ENCODE measurements around the gene PRAMEF12. TPM values are rescaled to one million over a fixed set of nuclear protein-coding genes. Genes with fewer than 3 reads are reported as not detected.

Gene PRAMEF12
- total RNA-seq, 1 experiment from 2014 or later: not detected

GRCh38 chr1:12745126-12745991, 28.2 kb upstream of the PRAMEF12 start:
- Histone ChIP-seq H3K4me1 (ENCODE audit: low read length) (no peaks in the 10 kb centered on the region), H2AFZ (ENCODE audit: low read length) (no peak overlapping the region), H3K36me3 (ENCODE audit: insufficient read depth, low read length) (no peaks in the 10 kb centered on the region), H3K4me2 (ENCODE audit: low read depth, low read length, poor library complexity, severe bottlenecking) (no peak overlapping the region), H4K20me1 (ENCODE audit: insufficient read depth, low read depth, low read length) (no peaks in the 10 kb centered on the region), H3K27me3 (ENCODE audit: low read length) (no peaks in the 10 kb centered on the region), H3K4me3 (ENCODE audit: low read length) (no peak overlapping the region), H3K27ac (ENCODE audit: low read length) (no peak overlapping the region), H3K79me2 (ENCODE audit: low read length) (no peaks in the 10 kb centered on the region), H3K9me3 (ENCODE audit: low read length) (peaks cover 13% of the 10 kb centered on the region; the same call in 1 of the 2 replicates), H3K9me2 (replicated peaks; ENCODE audit: insufficient read depth, low read length) (no peaks in the 10 kb centered on the region), H3K9ac (ENCODE audit: low read length) (no peak overlapping the region)
- DNase-seq: no peak

GRCh38 chr1:12745992-12746323, 27.6 kb upstream of the PRAMEF12 start, which contains the start of gene CFAP107:
CFAP107 (plus strand) TSS chr1:12746200; CDS start chr1:12746431, 231 bp downstream.
- Histone ChIP-seq H3K27ac (ENCODE audit: low read length) (no peak within 1 kb of the TSS), H4K20me1 (ENCODE audit: insufficient read depth, low read depth, low read length) (no peaks in the 10 kb centered on the region), H3K4me2 (ENCODE audit: low read depth, low read length, poor library complexity, severe bottlenecking) (no peak within 1 kb of the TSS), H3K4me3 (ENCODE audit: low read length) (no peak within 1 kb of the TSS), H3K9me2 (replicated peaks; ENCODE audit: insufficient read depth, low read length) (no peaks in the 10 kb centered on the region), H3K79me2 (ENCODE audit: low read length) (no peaks in the 10 kb centered on the region), H3K27me3 (ENCODE audit: low read length) (no peaks in the 10 kb centered on the region), H2AFZ (ENCODE audit: low read length) (no peak within 1 kb of the TSS), H3K9ac (ENCODE audit: low read length) (no peak within 1 kb of the TSS), H3K4me1 (ENCODE audit: low read length) (no peaks in the 10 kb centered on the region), H3K9me3 (ENCODE audit: low read length) (peaks cover 13% of the 10 kb centered on the region; the same call in 1 of the 2 replicates), H3K36me3 (ENCODE audit: insufficient read depth, low read length) (no peaks in the 10 kb centered on the region)
- no peak for DNase-seq

GRCh38 chr1:12748778-12749355, 24.7 kb upstream of the PRAMEF12 start:
- Histone ChIP-seq H3K27me3 (ENCODE audit: low read length) (no peaks in the 10 kb centered on the region), H3K36me3 (ENCODE audit: insufficient read depth, low read length) (no peaks in the 10 kb centered on the region), H2AFZ (ENCODE audit: low read length) (no peak overlapping the region), H3K27ac (ENCODE audit: low read length) (no peak overlapping the region), H3K4me2 (ENCODE audit: low read depth, low read length, poor library complexity, severe bottlenecking) (no peak overlapping the region), H3K4me1 (ENCODE audit: low read length) (no peaks in the 10 kb centered on the region), H3K4me3 (ENCODE audit: low read length) (no peak overlapping the region), H3K79me2 (ENCODE audit: low read length) (no peaks in the 10 kb centered on the region), H3K9me2 (replicated peaks; ENCODE audit: insufficient read depth, low read length) (no peaks in the 10 kb centered on the region), H3K9me3 (ENCODE audit: low read length) (peaks cover 13% of the 10 kb centered on the region; the same call in 1 of the 2 replicates), H3K9ac (ENCODE audit: low read length) (no peak overlapping the region), H4K20me1 (ENCODE audit: insufficient read depth, low read depth, low read length) (no peaks in the 10 kb centered on the region)
- no peak for DNase-seq

GRCh38 chr1:12754738-12755137, 18.8 kb upstream of the PRAMEF12 start:
- 0 out of 2 replicates have a peak, but pooled peaks cover 2% of the 10 kb centered on the region for H3K9me3 ChIP-seq (ENCODE audit: low read length)
- H4K20me1 ChIP-seq (ENCODE audit: insufficient read depth, low read depth, low read length): no peaks in the 10 kb centered on the region
- no peaks in the 10 kb centered on the region for H3K4me1 ChIP-seq (ENCODE audit: low read length)
- H3K36me3 ChIP-seq (ENCODE audit: insufficient read depth, low read length): no peaks in the 10 kb centered on the region
- no peaks in the 10 kb centered on the region for H3K79me2 ChIP-seq (ENCODE audit: low read length)
- H3K4me2 ChIP-seq (ENCODE audit: low read depth, low read length, poor library complexity, severe bottlenecking): no peak overlapping the region
- no peak overlapping the region for H3K9ac ChIP-seq (ENCODE audit: low read length)
- H3K9me2 ChIP-seq (replicated peaks; ENCODE audit: insufficient read depth, low read length): no peaks in the 10 kb centered on the region
- H3K27ac ChIP-seq (ENCODE audit: low read length): no peak overlapping the region
- no peak for DNase-seq
- H3K4me3 ChIP-seq (ENCODE audit: low read length): no peak overlapping the region
- H3K27me3 ChIP-seq (ENCODE audit: low read length): no peaks in the 10 kb centered on the region
- H2AFZ ChIP-seq (ENCODE audit: low read length): no peak overlapping the region

GRCh38 chr1:12756273-12756672, 17.3 kb upstream of the PRAMEF12 start:
- H3K9me3 ChIP-seq (ENCODE audit: low read length): no peaks in the 10 kb centered on the region
- no peaks in the 10 kb centered on the region for H4K20me1 ChIP-seq (ENCODE audit: insufficient read depth, low read depth, low read length)
- no peak overlapping the region for H3K4me3 ChIP-seq (ENCODE audit: low read length)
- H3K79me2 ChIP-seq (ENCODE audit: low read length): no peaks in the 10 kb centered on the region
- no peak overlapping the region for H3K27ac ChIP-seq (ENCODE audit: low read length)
- H3K9me2 ChIP-seq (replicated peaks; ENCODE audit: insufficient read depth, low read length): no peaks in the 10 kb centered on the region
- no peak overlapping the region for H3K4me2 ChIP-seq (ENCODE audit: low read depth, low read length, poor library complexity, severe bottlenecking)
- no peaks in the 10 kb centered on the region for H3K27me3 ChIP-seq (ENCODE audit: low read length)
- no peaks in the 10 kb centered on the region for H3K4me1 ChIP-seq (ENCODE audit: low read length)
- no peak overlapping the region for H3K9ac ChIP-seq (ENCODE audit: low read length)
- DNase-seq: no peak
- no peaks in the 10 kb centered on the region for H3K36me3 ChIP-seq (ENCODE audit: insufficient read depth, low read length)
- no peak overlapping the region for H2AFZ ChIP-seq (ENCODE audit: low read length)

GRCh38 chr1:12756768-12757413, 16.6 kb upstream of the PRAMEF12 start:
- no peaks in the 10 kb centered on the region for H3K36me3 ChIP-seq (ENCODE audit: insufficient read depth, low read length)
- H3K4me2 ChIP-seq (ENCODE audit: low read depth, low read length, poor library complexity, severe bottlenecking): no peak overlapping the region
- no peaks in the 10 kb centered on the region for H3K27me3 ChIP-seq (ENCODE audit: low read length)
- H3K4me3 ChIP-seq (ENCODE audit: low read length): no peak overlapping the region
- H3K9me3 ChIP-seq (ENCODE audit: low read length): no peaks in the 10 kb centered on the region
- H3K79me2 ChIP-seq (ENCODE audit: low read length): no peaks in the 10 kb centered on the region
- no peak overlapping the region for H2AFZ ChIP-seq (ENCODE audit: low read length)
- no peak for DNase-seq
- H4K20me1 ChIP-seq (ENCODE audit: insufficient read depth, low read depth, low read length): no peaks in the 10 kb centered on the region
- no peak overlapping the region for H3K27ac ChIP-seq (ENCODE audit: low read length)
- no peak overlapping the region for H3K9ac ChIP-seq (ENCODE audit: low read length)
- H3K9me2 ChIP-seq (replicated peaks; ENCODE audit: insufficient read depth, low read length): no peaks in the 10 kb centered on the region
- no peaks in the 10 kb centered on the region for H3K4me1 ChIP-seq (ENCODE audit: low read length)

- no peaks in the 10 kb centered on the region for H4K20me1 ChIP-seq (ENCODE audit: insufficient read depth, low read depth, low read length)
- DNase-seq: no peak
- no peaks in the 10 kb centered on the region for H3K79me2 ChIP-seq (ENCODE audit: low read length)
- no peaks in the 10 kb centered on the region for H3K4me1 ChIP-seq (ENCODE audit: low read length)
- H3K27me3 ChIP-seq (ENCODE audit: low read length): no peaks in the 10 kb centered on the region
- no peak overlapping the region for H2AFZ ChIP-seq (ENCODE audit: low read length)
- no peaks in the 10 kb centered on the region for H3K9me2 ChIP-seq (replicated peaks; ENCODE audit: insufficient read depth, low read length)
- no peaks in the 10 kb centered on the region for H3K9me3 ChIP-seq (ENCODE audit: low read length)
- no peak overlapping the region for H3K9ac ChIP-seq (ENCODE audit: low read length)
- no peak overlapping the region for H3K4me3 ChIP-seq (ENCODE audit: low read length)
- no peak overlapping the region for H3K27ac ChIP-seq (ENCODE audit: low read length)
- H3K36me3 ChIP-seq (ENCODE audit: insufficient read depth, low read length): no peaks in the 10 kb centered on the region
- H3K4me2 ChIP-seq (ENCODE audit: low read depth, low read length, poor library complexity, severe bottlenecking): no peak overlapping the region
Measured at GRCh38 chr1:12757836-12758235, 15.7 kb upstream of the PRAMEF12 start.

GRCh38 chr1:12760256-12760795, 13.2 kb upstream of the PRAMEF12 start:
- Histone ChIP-seq H3K4me1 (ENCODE audit: low read length) (no peaks in the 10 kb centered on the region), H3K9ac (ENCODE audit: low read length) (no peak overlapping the region), H3K9me2 (replicated peaks; ENCODE audit: insufficient read depth, low read length) (no peaks in the 10 kb centered on the region), H3K27me3 (ENCODE audit: low read length) (no peaks in the 10 kb centered on the region), H3K79me2 (ENCODE audit: low read length) (no peaks in the 10 kb centered on the region), H3K4me3 (ENCODE audit: low read length) (no peak overlapping the region), H4K20me1 (ENCODE audit: insufficient read depth, low read depth, low read length) (no peaks in the 10 kb centered on the region), H3K27ac (ENCODE audit: low read length) (no peak overlapping the region), H3K9me3 (ENCODE audit: low read length) (no peaks in the 10 kb centered on the region), H3K4me2 (ENCODE audit: low read depth, low read length, poor library complexity, severe bottlenecking) (no peak overlapping the region), H2AFZ (ENCODE audit: low read length) (no peak overlapping the region), H3K36me3 (ENCODE audit: insufficient read depth, low read length) (no peaks in the 10 kb centered on the region)
- peak; percentile 64 for DNase-seq
